GM23248 (cell line): ENCODE data around the gene MYBPC1. TPM values are rescaled to one million over a fixed set of nuclear protein-coding genes. Genes with fewer than 3 reads are reported as not detected.
A peak's percentile ranks its signal among the peaks of the same experiment; 100 is the strongest.

Source experiments
- DNase-seq: peaks from one replicate; pipeline ENCODE4 v3.0.0-alpha.2; 2015
- H2AFZ ChIP-seq: fragments of 200-600 bp; sonication (generic); 2 replicates; pipeline ENCODE4 v1.6.1; 2016; ENCODE audit warnings: antibody characterized with exemption
- H3F3A ChIP-seq: fragments of 200-600 bp; sonication (generic); 2 replicates; pipeline ENCODE4 v1.6.1; 2016; ENCODE audit warnings: mild to moderate bottlenecking, antibody characterized with exemption, mixed run types; ENCODE audit not compliant: insufficient read depth
- H3K27ac ChIP-seq: fragments of 200-600 bp; sonication (generic); 2 replicates; pipeline ENCODE4 v1.5.1; 2016; ENCODE audit warnings: mild to moderate bottlenecking
- H3K27me3 ChIP-seq: fragments of 200-600 bp; sonication (generic); replicated peaks from 2 replicates; pipeline ENCODE4 v1.6.1; 2016; ENCODE audit warnings: mild to moderate bottlenecking; ENCODE audit not compliant: insufficient read depth
- H3K36me3 ChIP-seq: fragments of 200-600 bp; sonication (generic); 2 replicates; pipeline ENCODE4 v1.6.1; 2016; ENCODE audit warnings: low read depth, mild to moderate bottlenecking
- H3K4me1 ChIP-seq: fragments of 200-600 bp; sonication (generic); 2 replicates; pipeline ENCODE4 v1.6.1; 2016; ENCODE audit warnings: mild to moderate bottlenecking; ENCODE audit not compliant: insufficient read depth
- H3K4me2 ChIP-seq: fragments of 200-600 bp; sonication (generic); one replicate; pipeline ENCODE4 v1.6.1; 2016; ENCODE audit warnings: mild to moderate bottlenecking; ENCODE audit not compliant: unreplicated experiment
- H3K4me3 ChIP-seq: fragments of 200-600 bp; sonication (generic); 2 replicates; pipeline ENCODE4 v1.5.1; 2016; ENCODE audit warnings: mild to moderate bottlenecking
- H3K79me2 ChIP-seq: fragments of 200-600 bp; sonication (generic); 2 replicates; pipeline ENCODE4 v1.6.1; 2016; ENCODE audit warnings: mild to moderate bottlenecking; ENCODE audit not compliant: insufficient read depth
- H3K9ac ChIP-seq: fragments of 200-600 bp; sonication (generic); 2 replicates; pipeline ENCODE4 v1.6.1; 2016; ENCODE audit warnings: mild to moderate bottlenecking
- H3K9me2 ChIP-seq: fragments of 200-600 bp; sonication (generic); 2 replicates; pipeline ENCODE4 v1.6.1; 2016; ENCODE audit warnings: mixed run types, mild to moderate bottlenecking, moderate library complexity; ENCODE audit not compliant: insufficient read depth
- H3K9me3 ChIP-seq: fragments of 200-600 bp; sonication (generic); one replicate; pipeline ENCODE4 v1.6.1; 2017; ENCODE audit warnings: low read depth
- H4K20me1 ChIP-seq: fragments of 200-600 bp; sonication (generic); 2 replicates; pipeline ENCODE4 v1.6.0; 2016; ENCODE audit not compliant: insufficient read depth
- EZH2 ChIP-seq: fragments of 200-600 bp; sonication (generic); IDR thresholded peaks from 2 replicates; pipeline ENCODE4 v1.6.1; 2018; ENCODE audit warnings: antibody characterized with exemption, mild to moderate bottlenecking; ENCODE audit not compliant: insufficient read depth, poor library complexity, severe bottlenecking
- EZH2phosphoT487 ChIP-seq: fragments of 200-600 bp; sonication (generic); IDR thresholded peaks from 2 replicates; pipeline ENCODE4 v1.6.1; 2018; ENCODE audit warnings: antibody characterized with exemption, moderate library complexity, mild to moderate bottlenecking, low read depth; ENCODE audit not compliant: insufficient read depth
- WGBS, 2 experiments: methylation state at CpG; one replicate each; pipeline ENCODE4 v1.1.6; 2015 to 2017; ENCODE audit warnings: low lambda C conversion rate in 2 of 2, low coverage in 1 of 2; ENCODE audit errors: missing lambda C conversion rate in 2 of 2; 5-methylcytosine and 5-hydroxymethylcytosine counted together
- in situ Hi-C: fragments of 300-500 bp; cut with MboI; formaldehyde crosslinking; loops from 2 replicates; pipeline ENCODE4 v1.15.0; 2020
- polyA plus RNA-seq: library from polyadenylated mRNA; unstranded; fragments of >200 nt; fragmentation: Nextera tagmentation; extraction: Ambion mirVana; gene quantifications from 2 replicates; pipeline ENCODE4 v1.2.1, GENCODE V29; 2016
- total RNA-seq: library from RNA; depleted of rRNA; stranded (reverse); fragments of >200 nt; shearing (Covaris generic); gene quantifications from 2 replicates; pipeline ENCODE4 v1.2.3, GENCODE V29; 2014

The MYBPC1 gene
- total and polyA plus RNA-seq, 2 experiments from 2014 or later: not detected

DNA sequence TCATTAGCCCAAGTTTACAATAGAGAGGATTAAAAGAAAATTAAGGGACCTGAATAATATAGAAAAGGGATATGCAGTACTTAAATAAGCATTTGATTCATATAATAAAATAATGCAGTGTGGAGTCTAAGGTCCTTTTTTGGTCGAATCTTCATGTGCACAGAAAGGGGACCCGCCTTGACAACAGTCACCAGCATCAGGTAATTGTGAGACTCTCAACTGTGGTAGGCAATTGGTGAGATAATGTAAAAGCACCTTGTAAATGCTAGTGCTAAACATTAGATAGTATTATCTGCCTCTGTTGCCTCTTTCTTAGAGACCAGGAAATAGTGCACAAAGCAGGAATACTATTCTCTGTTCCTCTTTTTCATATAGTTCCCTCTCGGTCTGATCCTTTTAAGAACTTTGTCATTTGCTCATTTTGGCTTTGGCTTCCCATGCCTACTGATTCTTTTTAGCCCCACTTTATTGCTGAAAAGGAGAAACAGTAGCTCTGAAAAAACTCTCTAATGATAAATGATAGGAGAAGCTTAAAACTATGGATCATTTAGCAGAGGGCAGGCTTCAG lies 120.2 kb downstream of the MYBPC1 start:
- Histone ChIP-seq H3K9me2 (no peaks in the 10 kb centered on the region), H3K4me3 (no peak overlapping the region), H3K36me3 (no peaks in the 10 kb centered on the region; the same call in 1 of the 2 replicates), H3K9ac (no peak overlapping the region), H2AFZ (no peak overlapping the region), H4K20me1 (no peaks in the 10 kb centered on the region), H3F3A (no peaks in the 10 kb centered on the region), H3K4me1 (no peaks in the 10 kb centered on the region), H3K27me3 (no peaks in the 10 kb centered on the region), H3K9me3 (no peaks in the 10 kb centered on the region), H3K4me2 (no peak overlapping the region), H3K79me2 (0 out of 2 replicates have a peak, but pooled peaks cover 4% of the 10 kb centered on the region), H3K27ac (no peak overlapping the region)
- 93 to 96% methylated on average over 3 of the region's 3 CpGs for WGBS, 2 experiments
- no peak for DNase-seq
- in situ Hi-C loops: no loop called here
- no peak for TF ChIP-seq EZH2

DNA sequence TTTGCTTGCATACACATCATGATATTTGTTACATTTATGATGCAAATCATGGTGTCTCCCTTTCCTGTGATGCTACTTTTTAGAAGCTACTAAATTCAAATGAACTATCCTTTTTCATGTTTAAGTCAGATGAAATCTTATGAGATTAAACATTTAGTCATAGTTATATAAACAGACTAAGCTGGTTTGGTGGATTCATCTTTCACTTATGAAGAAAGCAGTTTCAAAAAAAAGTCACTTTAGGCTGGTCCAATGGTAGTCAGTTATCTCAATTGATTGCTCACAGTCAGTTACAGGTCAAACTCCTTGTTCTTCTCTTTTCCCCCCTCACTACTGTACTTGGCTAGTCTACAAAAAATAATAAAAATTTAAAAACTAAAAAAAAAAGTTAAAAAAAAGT lies 124.8 kb downstream of the MYBPC1 start:
- Histone ChIP-seq H3K9me3 (no peaks in the 10 kb centered on the region), H3K9ac (no peak overlapping the region), H3K4me3 (no peak overlapping the region), H3K27ac (no peak overlapping the region), H2AFZ (no peak overlapping the region), H3K9me2 (no peaks in the 10 kb centered on the region), H3K4me2 (no peak overlapping the region), H3K4me1 (no peaks in the 10 kb centered on the region), H3K27me3 (no peaks in the 10 kb centered on the region), H4K20me1 (no peaks in the 10 kb centered on the region), H3K36me3 (no peaks in the 10 kb centered on the region; the same call in 1 of the 2 replicates), H3F3A (no peaks in the 10 kb centered on the region), H3K79me2 (no peaks in the 10 kb centered on the region)
- no peak for TF ChIP-seq EZH2phosphoT487
- no peak for TF ChIP-seq EZH2
- DNase-seq: peak; percentile 8
- in situ Hi-C loops: no loop called here

DNA sequence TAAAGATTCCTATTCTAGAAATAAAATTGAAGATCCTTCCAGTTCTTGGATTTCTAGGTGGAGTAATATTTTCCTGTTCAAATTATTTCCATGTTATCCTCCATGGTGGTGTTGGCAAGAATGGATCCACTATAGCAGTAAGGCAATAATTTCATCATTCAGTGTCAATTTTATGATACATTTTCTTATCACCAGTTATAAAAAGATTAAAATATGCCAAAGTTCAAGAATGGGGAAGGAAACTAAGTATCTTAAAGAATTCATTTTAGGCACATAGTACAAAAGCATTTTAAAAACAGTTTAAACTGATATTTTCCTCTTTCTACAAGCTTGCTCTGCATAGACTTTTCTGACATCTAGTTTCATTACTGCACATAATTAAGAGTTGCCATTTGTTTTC lies 125.3 kb downstream of the MYBPC1 start:
- H4K20me1 ChIP-seq: no peaks in the 10 kb centered on the region
- no peak overlapping the region for H3K4me3 ChIP-seq
- no peaks in the 10 kb centered on the region for H3K9me3 ChIP-seq
- DNase-seq: no peak
- no peak for TF ChIP-seq EZH2
- TF ChIP-seq EZH2phosphoT487: no peak
- H3K4me2 ChIP-seq: no peak overlapping the region
- no peak overlapping the region for H2AFZ ChIP-seq
- no peaks in the 10 kb centered on the region for H3K4me1 ChIP-seq
- in situ Hi-C loops: no loop called here
- no peaks in the 10 kb centered on the region for H3K79me2 ChIP-seq
- no peaks in the 10 kb centered on the region; the same call in 1 of the 2 replicates for H3K36me3 ChIP-seq
- no peaks in the 10 kb centered on the region for H3F3A ChIP-seq
- H3K27ac ChIP-seq: no peak overlapping the region
- no peaks in the 10 kb centered on the region for H3K9me2 ChIP-seq
- H3K27me3 ChIP-seq: no peaks in the 10 kb centered on the region
- H3K9ac ChIP-seq: no peak overlapping the region

DNA sequence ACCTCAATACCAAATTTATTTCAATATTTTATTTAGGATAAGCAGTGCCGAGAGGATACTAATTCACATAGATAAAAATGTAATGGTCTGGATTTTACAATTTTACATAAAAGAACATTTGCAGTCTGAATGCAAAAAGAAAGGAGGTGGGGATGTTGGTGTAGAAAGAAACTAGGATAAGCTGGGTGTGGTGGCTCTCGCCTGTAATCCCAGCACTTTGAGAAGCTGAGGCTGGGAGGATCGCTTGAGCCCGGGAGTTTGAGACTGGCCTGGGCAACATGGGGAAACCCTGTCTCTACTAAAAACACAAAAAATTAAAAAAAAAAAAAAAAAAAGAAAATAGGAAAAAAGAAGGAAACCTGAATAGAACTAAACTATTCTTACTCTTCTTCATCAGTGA lies 127.6 kb downstream of the MYBPC1 start:
- H3F3A ChIP-seq: no peaks in the 10 kb centered on the region
- H3K4me1 ChIP-seq: no peaks in the 10 kb centered on the region
- no peak overlapping the region for H3K4me2 ChIP-seq
- no peaks in the 10 kb centered on the region for H3K79me2 ChIP-seq
- H3K27me3 ChIP-seq: no peaks in the 10 kb centered on the region
- no peak for TF ChIP-seq EZH2
- no peak for TF ChIP-seq EZH2phosphoT487
- 96% methylated on average over 4 of the region's 4 CpGs for WGBS, 2 experiments
- no peak for DNase-seq
- H3K36me3 ChIP-seq: peaks cover 8% of the 10 kb centered on the region; the same call in 1 of the 2 replicates
- no peaks in the 10 kb centered on the region for H4K20me1 ChIP-seq
- no peaks in the 10 kb centered on the region for H3K9me2 ChIP-seq
- no peak overlapping the region for H3K27ac ChIP-seq
- in situ Hi-C loops: no loop called here
- H3K9ac ChIP-seq: no peak overlapping the region
- H3K9me3 ChIP-seq: no peaks in the 10 kb centered on the region
- H3K4me3 ChIP-seq: no peak overlapping the region
- H2AFZ ChIP-seq: no peak overlapping the region

DNA sequence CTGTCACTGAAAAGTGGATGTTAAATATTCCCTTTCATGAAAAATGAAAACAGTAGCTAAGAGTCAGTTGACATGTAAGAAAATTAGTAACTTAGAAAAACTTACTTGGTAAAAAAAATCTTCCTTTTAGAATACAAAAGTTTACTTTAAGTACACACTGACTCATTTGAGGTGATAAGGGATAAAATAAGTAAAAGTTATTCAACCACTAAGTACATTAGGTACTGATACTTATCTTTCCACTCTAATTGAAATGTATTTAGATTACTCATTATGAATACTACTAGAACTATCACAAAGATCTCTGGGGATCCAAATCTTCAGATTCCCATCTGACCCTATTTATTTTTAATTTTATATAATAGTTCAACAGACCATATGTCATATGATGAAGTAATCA lies 132.3 kb downstream of the MYBPC1 start:
- no peak overlapping the region for H3K4me2 ChIP-seq
- no peaks in the 10 kb centered on the region for H3K9me3 ChIP-seq
- H3K9ac ChIP-seq: no peak overlapping the region
- no peaks in the 10 kb centered on the region for H3K79me2 ChIP-seq
- peaks cover 23% of the 10 kb centered on the region for H3K36me3 ChIP-seq
- no peak overlapping the region for H3K27ac ChIP-seq
- no peaks in the 10 kb centered on the region for H3K9me2 ChIP-seq
- H3F3A ChIP-seq: no peaks in the 10 kb centered on the region
- no peak overlapping the region for H2AFZ ChIP-seq
- no peaks in the 10 kb centered on the region for H4K20me1 ChIP-seq
- no peaks in the 10 kb centered on the region for H3K4me1 ChIP-seq
- H3K27me3 ChIP-seq: no peaks in the 10 kb centered on the region
- in situ Hi-C loops: no loop called here
- no peak for DNase-seq
- no peak overlapping the region for H3K4me3 ChIP-seq
- TF ChIP-seq EZH2phosphoT487 (no peak), EZH2 (no peak)
